Measurements from ENCODE around the gene ACACA. TPM values are rescaled to one million over a fixed set of nuclear protein-coding genes. Genes with fewer than 3 reads are reported as not detected.

ACACA gene
- total RNA-seq, 1 donor from 2014 or later: 110 TPM

DNA sequence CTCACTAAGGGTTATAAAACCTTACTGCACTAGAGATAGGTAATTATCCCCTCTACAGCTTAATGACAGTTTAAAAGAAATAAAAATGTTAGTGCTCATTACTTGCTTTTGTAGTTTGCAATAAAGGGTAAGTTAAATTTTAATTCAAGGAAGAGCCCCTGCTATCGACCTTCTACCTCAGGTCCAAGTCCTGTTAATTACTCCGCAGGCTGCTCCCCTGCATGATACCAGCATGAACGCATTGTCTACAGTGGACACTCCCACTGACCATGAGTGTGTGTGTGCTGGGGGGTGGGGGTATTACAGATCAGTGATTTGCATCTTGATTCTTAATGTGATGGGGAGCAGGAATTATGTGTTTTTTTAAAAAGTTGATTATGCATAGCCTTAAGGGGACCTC is 354.8 kb downstream of the ACACA start:
- Histone ChIP-seq H3K4me1 (no peaks in the 10 kb centered on the region), H3K36me3 (peaks cover 13% of the 10 kb centered on the region), H3K27ac (no peak overlapping the region), H3K9me3 (no peaks in the 10 kb centered on the region), H3K4me3 (no peak overlapping the region), H3K27me3 (no peaks in the 10 kb centered on the region)
- DNase-seq (no peak), ATAC-seq (no peak)
- TF ChIP-seq, protein P1, sequence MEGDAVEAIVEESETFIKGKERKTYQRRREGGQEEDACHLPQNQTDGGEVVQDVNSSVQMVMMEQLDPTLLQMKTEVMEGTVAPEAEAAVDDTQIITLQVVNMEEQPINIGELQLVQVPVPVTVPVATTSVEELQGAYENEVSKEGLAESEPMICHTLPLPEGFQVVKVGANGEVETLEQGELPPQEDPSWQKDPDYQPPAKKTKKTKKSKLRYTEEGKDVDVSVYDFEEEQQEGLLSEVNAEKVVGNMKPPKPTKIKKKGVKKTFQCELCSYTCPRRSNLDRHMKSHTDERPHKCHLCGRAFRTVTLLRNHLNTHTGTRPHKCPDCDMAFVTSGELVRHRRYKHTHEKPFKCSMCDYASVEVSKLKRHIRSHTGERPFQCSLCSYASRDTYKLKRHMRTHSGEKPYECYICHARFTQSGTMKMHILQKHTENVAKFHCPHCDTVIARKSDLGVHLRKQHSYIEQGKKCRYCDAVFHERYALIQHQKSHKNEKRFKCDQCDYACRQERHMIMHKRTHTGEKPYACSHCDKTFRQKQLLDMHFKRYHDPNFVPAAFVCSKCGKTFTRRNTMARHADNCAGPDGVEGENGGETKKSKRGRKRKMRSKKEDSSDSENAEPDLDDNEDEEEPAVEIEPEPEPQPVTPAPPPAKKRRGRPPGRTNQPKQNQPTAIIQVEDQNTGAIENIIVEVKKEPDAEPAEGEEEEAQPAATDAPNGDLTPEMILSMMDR (IDR thresholded peaks at IDR 0.05): no peak
- intact Hi-C loops (cut with DNase I): no loop called here

DNA sequence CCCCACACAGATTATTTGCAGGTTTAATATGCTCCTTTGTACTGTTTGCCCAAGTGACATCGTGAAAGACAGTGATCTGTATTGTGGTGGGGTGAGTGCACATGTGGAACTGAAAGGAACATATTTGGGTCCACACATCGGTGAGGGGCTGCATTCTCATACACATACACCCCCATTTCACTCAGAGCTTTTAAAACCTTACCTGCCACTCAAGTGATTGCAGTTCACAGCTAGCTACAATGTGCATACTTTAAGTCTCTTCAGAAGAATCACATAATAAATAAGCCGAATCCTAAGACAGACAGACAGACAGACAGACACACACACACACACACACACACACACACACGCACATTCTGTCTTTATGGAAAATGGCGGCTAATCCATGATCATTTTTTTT is 355.3 kb downstream of the ACACA start:
- TF ChIP-seq, protein P1 (IDR thresholded peaks at IDR 0.05): no peak
- Histone ChIP-seq H3K9me3 (no peaks in the 10 kb centered on the region), H3K4me3 (no peak overlapping the region), H3K27me3 (no peaks in the 10 kb centered on the region), H3K4me1 (no peaks in the 10 kb centered on the region), H3K36me3 (peaks cover 9% of the 10 kb centered on the region), H3K27ac (no peak overlapping the region)
- ATAC-seq (no peak), DNase-seq (no peak)
- intact Hi-C loops (cut with DNase I): no loop called here

DNA sequence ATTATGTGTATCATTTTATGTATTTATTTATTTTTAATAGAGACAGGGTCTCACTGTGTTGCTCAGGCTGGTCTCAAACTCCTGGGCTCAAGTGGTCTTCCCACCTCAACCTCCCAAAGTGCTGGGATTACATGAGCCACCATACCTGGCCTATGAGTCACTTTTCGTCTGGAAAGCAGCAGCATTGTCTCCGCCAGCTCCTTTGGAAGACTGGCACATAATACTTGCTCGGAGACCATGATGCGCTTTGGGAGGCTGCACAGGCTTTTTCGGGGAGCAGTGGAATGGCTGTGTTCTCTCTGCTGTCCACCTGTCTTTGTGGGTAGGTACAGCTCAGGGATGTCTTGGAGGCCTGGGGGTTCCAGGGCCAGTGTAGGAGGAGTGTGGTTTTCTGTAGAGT is 355.7 kb downstream of the ACACA start:
- TF ChIP-seq, protein P1 (IDR thresholded peaks at IDR 0.05): no peak
- Histone ChIP-seq H3K36me3 (peaks cover 5% of the 10 kb centered on the region), H3K4me1 (no peaks in the 10 kb centered on the region), H3K9me3 (no peaks in the 10 kb centered on the region), H3K27me3 (no peaks in the 10 kb centered on the region), H3K27ac (no peak overlapping the region), H3K4me3 (no peak overlapping the region)
- intact Hi-C loops (cut with DNase I): no loop called here
- no peak for ATAC-seq
- DNase-seq: no peak

DNA sequence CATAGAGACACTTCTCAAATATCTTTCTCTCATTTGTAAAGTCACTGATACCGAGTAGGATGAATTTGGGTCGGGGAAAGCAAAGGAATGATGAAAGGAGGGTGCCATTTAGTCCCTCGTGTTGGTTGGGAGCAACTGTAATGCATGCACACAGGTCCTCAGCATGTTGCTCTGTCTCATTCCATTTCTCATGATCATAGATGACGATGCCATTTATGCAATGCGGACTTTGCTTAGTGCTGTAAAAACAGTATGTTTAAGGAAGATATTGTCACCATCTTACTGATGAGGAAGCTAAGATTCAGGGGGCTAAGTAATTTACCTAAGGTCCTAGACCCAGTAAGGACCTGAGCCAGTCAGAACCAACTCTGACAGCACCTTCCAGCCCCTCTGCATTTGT is 357.8 kb downstream of the ACACA start:
- intact Hi-C loops (cut with DNase I): loop anchor here (10.0 kb wide), 1 partner anchor 424 kb away; no protein-coding TSS in a partner anchor

DNA sequence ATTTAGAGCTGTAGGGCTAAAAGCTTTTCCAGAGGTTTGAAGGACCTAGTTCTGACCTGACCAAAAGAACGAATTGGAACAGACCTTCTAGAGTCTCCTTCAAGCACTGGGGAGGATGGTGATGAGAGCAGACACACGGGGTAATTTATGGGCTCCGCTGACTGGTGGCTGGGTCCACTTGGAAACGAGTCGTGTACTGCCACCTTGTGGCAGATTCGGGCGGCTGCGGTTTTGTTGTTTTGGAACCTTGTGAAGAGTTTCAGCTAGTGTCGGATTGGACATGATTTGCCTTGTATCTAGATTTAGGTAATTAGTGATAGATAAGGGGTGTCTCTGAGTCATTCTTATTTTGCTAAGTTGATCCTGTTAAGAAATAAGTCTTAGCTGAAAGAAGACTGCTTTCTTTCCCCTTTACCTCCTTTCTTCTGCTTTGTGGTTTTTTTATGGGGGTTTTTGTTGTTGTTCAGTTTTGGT is 359.0 kb downstream of the ACACA start:
- no peaks in the 10 kb centered on the region for H3K27me3 ChIP-seq
- no peaks in the 10 kb centered on the region for H3K9me3 ChIP-seq
- peak; percentile 88 for ATAC-seq
- no peak overlapping the region for H3K4me3 ChIP-seq
- H3K4me1 ChIP-seq: no peaks in the 10 kb centered on the region
- H3K27ac ChIP-seq: no peak overlapping the region
- TF ChIP-seq, protein P1 (IDR thresholded peaks at IDR 0.05): peak; percentile 88
- peak; percentile 83 for DNase-seq
- peaks cover 19% of the 10 kb centered on the region for H3K36me3 ChIP-seq
- intact Hi-C loops (cut with DNase I): loop anchor here (10.0 kb wide), 1 partner anchor 423 kb away; no protein-coding TSS in a partner anchor

More for the DNA sequence above, 357.8 kb downstream of the ACACA start:
- ATAC-seq: no peak
- TF ChIP-seq, protein P1 (IDR thresholded peaks at IDR 0.05): no peak
- Histone ChIP-seq H3K36me3 (peaks cover 13% of the 10 kb centered on the region), H3K4me1 (no peaks in the 10 kb centered on the region), H3K27ac (no peak overlapping the region), H3K9me3 (no peaks in the 10 kb centered on the region), H3K4me3 (no peak overlapping the region), H3K27me3 (no peaks in the 10 kb centered on the region)
- DNase-seq: no peak

Data from upper lobe of right lung (tissue), 1 donor.